GM19395 (cell line): Measurements from ENCODE around the gene TTC24.
"Not testable (repeated sequence)": the region's sequence is repeated elsewhere in the genome, so short reads cannot be mapped to it uniquely, and the experiment has no call there.

Experiments
- ATAC-seq: cut with Tn5 transposase; IDR thresholded peaks from one replicate; pipeline ENCODE4 v1.9.1; 2021; ENCODE audit warnings: mild to moderate bottlenecking, moderate library complexity; ENCODE audit not compliant: unreplicated experiment

The TTC24 gene

DNA sequence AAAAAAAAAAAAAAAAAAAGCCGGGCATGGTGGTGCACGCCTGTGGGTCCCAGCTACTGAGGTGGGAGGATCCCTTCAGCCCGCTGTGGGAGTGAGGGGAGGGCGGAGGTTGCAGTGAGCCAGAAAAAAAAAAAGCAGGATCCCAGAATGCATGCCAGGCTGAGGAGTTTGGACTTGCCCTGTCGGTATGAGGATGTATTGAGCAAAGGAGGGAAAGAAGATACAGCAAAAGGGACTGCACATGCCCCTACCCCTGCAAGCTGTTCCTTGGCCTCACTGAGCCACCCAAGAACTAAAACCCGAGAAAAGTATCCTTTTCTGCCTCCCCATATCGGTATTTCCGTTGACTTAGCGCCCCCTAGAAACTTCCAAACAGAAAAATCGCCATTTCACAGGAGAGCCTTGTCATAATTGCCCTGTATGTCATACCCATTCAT is 23.1 kb downstream of the TTC24 start:
- ATAC-seq, result no peak

DNA sequence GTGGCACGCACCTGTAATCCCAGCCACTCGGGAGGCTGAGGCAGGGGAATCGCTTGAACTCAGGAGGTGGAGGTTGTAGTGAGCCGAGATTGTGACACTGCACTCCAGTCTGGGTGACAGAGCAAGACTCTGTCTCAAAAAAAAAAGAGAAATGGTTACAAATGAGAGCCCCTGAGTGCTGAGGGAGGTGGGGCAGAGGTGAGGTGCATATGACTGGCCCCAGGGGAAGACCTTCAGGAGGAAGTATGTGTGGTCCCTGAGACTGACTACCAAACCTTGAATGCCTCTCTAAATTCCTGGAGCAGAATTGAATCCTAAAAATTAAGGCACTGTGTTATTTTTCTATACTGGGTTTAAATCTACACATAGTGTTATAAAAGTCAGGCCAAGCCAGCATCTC is 27.8 kb downstream of the TTC24 start:
- ATAC-seq, result not testable (repeated sequence)

DNA sequence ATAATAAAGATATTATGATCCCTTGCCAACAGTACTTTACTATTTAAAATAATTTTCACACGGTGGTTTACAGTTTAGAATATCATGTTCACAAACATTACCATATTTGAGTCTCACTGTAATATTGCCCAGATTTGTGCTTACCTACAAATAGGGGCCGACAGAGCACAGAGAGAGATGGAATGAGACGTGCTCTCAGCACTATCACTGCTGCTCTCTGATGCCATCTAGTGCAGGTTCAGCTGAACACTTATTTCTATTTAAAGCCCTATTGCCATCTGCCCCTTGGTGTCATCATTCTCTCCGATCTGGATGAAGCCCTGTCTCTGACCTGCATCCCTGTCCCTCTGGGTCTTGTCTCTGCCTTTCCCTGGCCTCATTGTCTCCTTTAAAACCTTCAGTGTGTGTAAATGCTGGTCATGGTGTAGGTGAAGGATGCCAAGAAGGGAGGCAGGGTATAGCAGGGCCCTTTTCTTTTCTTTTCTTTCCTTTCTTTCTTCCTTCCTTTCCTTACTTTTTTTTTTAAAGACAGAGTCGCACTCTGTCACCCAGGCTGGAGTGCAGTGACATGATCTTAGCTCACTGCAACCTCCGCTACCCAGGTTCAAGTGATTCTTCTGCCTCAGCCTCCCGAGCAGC is 28.6 kb downstream of the TTC24 start:
- no peak for ATAC-seq

DNA sequence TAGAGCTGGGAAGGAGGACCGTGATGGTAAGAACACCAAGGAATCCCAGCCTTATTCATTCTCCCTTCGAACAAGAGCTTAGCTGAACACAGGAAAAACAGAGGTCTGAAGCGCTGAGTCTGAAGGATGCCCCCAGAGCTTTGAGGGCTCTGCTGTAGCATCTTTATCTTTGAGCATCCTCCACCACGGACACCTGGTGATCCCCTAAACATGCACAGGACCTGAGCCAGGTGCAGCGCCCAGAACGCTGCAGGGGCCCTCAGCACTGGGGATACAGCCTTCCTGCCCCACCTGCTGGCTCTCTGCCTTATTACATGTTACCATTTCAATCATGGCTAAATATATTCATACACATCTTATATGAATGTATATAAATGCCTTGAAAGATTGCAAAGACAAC is 29.5 kb downstream of the TTC24 start:
- no peak for ATAC-seq

DNA sequence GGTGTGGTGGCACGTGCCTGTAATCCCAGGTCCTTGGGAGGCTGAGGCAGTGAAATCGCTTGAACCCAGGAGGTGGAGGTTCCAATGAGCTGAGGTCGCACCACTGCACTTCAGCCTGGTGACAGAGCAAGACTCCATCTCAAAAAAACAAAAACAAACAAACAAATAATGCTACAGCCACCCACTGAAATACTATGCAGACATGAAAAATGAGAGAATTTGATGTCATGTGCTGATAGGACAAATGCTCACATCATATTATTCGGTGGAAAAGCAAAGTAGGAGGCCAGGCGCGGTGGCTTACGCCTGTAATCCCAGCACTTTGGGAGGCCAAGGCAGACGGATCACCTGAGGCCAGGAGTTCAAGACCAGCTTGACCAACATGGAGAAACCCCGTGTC is 30.5 kb downstream of the TTC24 start:
- ATAC-seq, result not testable (repeated sequence)

DNA sequence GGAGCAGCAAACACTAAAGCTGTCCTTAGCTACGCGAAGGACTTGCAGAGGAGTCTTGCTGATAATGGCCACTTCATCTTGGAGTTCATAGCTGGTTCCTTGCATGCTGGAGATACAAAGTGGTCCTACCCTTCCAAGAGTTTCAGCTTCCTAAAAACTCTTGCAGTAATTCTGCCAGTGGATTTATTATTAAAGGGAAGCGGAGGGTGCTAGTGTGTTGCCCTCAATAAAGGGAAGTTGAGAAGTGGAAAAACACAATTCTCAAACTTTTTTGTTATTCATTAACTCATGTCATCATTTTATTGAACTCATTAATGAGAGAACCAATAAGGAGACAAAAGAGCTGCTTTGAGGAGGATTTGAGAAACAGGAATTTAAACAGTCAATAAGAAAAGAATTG is 33.1 kb downstream of the TTC24 start:
- ATAC-seq, result no peak

DNA sequence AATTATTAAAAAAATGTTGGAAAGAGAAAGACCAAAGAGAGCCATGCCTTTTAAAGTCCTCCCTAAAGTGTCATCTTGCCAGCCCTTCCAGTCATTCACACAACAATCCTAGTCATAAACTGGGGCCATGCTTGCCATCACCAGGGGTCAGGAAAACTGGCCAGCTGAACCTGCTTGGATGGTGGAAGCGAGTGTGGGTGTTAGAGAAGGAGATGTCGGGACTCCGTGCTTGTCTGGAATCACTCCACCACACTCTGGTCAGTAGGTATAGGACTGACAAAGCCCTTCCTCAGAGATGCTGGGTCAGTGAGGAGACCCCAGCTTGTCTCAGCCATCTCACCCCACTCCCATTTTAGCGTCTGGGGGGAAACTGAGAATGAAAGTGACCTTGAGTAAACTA is 36.4 kb downstream of the TTC24 start:
- no peak for ATAC-seq

DNA sequence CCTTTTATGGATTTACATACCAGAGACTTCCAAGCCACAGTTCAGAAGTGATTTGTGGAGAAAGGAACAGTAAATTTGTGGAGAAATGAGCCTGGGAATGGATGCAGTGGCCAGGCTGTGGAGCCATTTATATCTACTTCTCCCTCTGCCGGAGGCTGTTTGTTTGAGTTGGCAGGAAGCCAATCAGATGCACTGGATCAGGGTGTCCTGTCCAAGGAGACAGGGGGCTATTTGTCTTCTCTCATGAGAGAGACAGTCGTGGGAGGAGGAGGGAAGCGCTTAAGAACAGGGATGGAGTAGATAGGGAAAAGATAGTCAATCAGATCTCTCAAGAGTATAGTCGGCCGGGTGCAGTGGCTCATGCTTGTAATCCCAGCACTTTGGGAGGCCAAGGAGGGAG is 36.9 kb downstream of the TTC24 start:
- no peak for ATAC-seq

DNA sequence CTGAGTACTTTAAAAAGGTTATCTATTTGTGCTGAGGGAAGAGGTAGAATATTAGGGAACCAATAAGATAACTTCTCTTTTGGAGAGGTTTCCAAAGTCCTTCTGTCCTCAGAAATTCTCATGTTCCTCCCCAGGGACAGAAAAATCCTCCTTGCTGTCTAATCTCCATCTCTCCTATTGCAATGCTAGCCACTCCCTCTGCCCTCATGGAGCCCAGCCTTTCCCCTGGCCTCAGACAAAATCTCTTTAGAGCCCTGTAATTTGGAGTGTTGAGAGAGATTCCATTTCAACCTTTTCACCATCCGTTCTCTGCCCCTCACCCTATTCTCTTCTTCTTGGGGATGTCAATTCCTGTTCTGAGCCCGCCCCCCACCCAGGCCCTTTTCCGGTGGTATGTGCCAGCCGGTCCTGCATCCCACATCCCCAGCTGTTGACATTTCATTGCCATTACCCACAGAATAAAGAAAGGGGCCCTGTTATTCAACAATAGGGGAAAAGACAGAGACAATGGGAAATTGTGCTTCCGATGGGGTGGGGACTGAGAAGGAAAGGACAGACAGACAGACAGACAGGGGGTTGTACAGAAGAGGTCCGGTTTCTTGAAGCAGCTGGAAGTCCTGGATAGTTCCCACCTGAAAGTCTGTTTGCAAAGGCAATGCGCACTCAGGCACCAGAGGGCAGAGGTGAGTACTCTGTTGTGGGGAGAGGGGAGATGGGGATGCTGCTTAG is 39.5 kb downstream of the TTC24 start, which contains the start of gene HAPLN2:
Gene HAPLN2 (plus strand): TSS at position 563 of the 729 bp plus-strand sequence. CDS start 4,076 bp downstream, outside the sequence.
- ATAC-seq, result no peak

DNA sequence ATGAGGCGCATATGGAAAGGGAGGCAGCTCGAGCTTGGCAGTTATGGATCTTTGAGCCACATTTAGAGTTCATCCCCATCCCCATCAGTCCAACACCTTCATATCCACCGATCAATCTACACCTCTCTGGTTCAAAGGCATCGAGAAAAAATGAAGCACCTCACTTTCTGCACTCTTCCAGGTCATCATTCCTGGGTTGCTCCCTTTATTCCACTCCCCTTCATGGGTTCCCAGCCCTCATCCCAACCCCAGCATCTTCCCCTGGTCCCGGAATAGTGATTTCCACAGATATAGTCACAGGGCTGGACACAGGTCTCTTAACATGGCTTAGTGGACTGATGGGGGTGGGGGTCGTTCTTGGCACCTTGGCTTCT is 40.0 kb downstream of the TTC24 start:
- ATAC-seq, result no peak

DNA sequence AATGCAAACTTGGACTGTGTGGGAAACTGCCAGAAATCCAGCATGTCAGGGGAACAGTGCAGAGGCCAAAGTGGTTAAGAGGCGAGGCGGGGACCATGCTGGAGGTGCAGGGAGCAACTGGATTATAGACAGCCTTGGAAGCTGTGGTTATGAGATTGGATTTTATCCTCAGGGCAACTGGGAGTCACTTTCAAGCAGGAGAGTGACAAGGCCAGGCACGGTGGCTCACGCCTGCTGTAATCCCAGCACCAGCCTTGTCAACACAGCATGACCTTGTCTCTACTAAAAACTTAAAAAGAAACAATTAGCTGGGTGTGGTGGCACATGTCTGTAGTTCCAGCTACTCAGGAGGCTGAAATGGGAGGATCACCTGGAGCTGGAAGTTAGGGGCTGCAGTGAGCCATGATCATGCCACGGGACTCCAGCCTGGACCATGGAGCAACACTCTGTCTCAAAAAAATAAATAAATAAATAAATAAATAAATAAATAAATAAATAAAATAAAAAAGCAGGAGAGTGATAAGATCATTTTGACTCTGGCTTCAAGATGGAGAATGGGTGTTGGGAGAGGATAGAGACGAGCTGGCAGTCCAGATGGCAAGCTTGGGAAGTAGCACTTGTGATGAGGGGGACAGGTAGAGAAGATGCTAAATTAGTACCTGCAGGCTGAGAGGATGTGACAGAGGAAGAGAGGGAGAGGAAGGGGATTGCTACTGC is 43.2 kb downstream of the TTC24 start:
- ATAC-seq, result no peak

DNA sequence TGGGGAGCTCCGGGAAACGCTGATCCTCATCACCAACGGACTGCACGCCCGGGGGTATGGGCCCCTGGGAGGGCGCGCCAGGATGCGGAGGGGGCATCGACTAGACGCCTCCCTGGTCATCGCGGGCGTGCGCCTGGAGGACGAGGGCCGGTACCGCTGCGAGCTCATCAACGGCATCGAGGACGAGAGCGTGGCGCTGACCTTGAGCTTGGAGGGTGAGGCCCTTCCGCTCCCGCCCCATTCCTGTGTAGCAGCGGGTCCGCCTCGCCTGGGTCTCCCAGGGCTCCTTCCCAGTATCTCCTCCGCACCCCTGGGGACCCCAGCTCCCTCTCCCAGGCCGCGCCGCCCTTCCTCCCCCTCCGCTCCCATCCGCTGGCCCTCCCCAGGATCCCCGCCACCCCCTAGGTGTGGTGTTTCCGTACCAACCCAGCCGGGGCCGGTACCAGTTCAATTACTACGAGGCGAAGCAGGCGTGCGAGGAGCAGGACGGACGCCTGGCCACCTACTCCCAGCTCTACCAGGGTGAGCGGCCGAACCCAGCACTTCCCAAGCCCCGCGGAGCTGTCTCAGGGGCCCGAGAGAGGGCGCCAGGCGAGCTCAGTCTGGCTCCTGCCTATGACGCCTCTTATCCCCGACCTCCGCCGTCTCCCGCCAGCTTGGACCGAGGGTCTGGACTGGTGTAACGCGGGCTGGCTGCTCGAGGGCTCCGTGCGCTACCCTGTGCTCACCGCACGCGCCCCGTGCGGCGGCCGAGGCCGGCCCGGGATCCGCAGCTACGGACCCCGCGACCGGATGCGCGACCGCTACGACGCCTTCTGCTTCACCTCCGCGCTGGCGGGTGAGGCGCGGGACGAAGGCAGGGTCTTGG is 44.7 kb downstream of the TTC24 start:
- ATAC-seq, result no peak

DNA sequence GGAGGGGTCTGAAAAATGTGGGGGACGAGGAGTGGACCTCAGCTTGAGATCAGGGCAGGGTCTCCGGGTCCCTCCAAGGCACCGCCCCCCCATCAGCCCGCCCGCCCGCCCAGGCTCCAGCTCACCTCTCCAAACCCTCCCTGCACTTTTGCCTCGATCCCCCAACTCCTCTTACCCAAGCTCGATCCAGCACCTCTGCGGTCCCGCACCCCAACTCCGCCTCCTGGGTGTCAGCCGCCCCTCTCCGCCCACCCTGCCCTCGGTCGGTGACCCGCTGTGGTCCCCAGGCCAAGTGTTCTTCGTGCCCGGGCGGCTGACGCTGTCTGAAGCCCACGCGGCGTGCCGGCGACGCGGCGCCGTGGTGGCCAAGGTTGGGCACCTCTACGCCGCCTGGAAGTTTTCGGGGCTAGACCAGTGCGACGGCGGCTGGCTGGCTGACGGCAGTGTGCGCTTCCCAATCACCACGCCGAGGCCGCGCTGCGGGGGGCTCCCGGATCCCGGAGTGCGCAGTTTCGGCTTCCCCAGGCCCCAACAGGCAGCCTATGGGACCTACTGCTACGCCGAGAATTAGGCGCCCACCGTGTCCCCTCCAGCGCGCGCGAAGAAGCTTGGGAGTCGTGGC is 45.4 kb downstream of the TTC24 start:
- no peak for ATAC-seq

DNA sequence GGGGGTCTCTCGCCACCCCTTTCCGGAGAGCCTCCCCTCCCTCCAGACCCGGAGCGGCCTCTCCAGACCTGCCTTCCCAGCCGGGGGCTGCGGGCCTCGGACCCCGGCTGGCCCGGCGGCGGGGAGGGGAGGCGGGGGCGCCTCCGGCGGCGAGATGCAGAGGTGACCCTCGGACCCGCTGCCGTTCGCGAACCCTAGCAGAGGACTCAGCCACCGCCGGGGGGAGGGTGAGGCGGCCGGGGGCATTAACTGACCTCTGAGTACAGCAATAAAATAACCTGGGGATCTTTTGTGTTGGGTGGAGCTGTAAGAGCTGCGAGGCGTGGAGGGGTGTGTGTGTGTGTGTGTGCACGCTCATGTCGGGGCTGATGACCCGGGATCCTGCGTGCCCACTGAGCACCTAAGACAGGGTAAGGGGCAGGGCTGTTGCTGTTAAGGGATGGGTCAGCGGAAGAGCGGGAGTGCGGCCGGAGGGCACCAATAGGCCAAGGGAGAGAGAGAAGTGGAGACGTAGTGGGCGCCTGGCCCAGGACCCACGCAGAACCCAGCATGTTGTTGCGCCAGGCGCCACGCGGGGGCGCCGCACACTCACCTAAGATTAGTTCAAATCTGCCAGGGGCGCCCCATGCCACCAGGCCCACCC is 46.0 kb downstream of the TTC24 start:
- ATAC-seq, result no peak

DNA sequence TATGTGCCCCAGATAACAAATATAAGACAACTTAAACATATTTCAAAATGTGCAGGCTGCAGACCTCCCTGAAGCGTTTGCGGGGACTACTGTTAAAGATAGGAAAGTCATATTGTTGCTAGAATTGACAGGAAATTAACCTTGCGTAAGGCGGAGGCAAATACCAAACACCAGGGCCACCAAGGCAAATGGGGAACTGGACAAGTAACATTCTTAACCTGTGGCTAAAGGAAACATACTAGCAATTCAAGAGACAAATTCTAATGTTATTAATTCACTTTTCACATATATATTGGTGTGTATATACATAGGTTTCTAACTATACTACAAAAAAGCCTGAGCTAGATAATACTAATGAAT is 46.5 kb downstream of the TTC24 start:
- ATAC-seq, result no peak

DNA sequence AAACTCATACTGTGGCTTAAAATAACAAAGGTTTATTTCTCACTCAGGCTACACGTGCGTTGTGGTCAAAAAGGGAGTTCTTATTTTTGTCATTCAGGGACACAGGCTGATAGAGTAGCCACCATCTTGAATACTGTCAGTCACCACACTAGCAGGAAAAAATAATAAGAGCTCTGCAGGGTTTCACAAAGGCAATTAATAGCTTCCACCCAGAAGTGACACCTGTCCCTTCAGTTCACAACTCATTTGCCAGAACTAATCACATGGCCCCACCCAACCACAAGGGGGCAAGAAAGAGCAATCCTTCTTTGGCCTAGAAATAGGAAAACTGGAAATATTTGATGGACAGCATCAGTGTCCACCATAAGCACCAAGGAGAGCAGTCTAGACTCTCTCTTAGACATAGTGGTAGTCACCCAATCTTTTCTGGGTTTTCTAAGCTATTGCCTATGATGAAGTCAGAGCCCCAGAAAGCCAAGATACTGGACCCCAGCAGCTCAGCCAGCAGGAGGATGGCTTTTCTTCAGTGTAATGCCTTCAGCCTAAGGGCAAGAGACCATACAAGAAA is 47.9 kb downstream of the TTC24 start:
- ATAC-seq, result no peak

DNA sequence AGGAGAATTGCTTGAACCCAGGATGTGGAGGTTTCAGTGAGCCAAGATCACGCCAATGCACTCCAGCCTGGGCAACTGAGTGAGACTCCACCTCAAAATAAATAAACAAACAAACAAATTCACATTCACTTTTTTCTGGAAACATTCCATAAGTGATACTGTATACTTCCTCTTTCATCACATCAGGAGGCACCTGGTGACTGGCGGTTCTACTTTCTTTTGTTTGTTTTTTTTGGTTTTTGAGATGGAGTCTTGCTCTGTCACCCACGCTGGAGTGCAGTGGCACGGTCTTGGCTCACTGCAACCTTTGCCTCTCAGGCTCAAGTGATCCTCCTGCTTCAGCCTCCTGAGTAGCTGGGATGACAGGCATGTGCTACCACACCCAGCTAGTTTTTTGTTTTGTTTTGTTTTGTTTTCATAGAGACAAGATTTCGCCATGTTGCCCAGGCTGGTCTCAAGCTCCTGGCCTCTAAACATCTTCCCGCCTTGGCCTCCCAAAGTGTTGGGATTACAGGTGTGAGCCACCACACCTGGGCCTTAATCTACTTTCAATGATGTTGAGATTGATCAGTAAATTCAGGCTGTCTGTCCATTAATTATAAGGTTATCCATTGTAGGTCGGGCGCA is 50.4 kb downstream of the TTC24 start:
- no peak for ATAC-seq

DNA sequence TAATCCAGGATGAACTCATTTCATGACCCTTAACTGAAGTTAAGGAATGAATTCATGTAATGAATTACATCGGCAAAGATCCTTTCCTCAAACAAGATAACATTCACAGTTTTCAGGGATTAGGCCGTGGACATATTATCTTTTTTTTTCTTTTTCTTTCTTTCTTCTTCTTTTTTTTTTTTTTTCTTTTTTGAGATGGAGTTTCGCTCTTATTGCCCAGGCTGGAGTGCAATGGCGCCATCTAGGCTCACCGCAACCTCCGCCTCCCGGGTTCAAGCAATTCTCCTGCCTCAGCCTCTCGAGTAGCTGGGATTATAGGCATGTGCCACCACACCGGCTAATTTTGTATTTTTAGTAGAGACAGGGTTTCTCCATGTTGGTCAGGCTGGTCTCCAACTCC is 51.6 kb downstream of the TTC24 start:
- ATAC-seq, result not testable (repeated sequence)

DNA sequence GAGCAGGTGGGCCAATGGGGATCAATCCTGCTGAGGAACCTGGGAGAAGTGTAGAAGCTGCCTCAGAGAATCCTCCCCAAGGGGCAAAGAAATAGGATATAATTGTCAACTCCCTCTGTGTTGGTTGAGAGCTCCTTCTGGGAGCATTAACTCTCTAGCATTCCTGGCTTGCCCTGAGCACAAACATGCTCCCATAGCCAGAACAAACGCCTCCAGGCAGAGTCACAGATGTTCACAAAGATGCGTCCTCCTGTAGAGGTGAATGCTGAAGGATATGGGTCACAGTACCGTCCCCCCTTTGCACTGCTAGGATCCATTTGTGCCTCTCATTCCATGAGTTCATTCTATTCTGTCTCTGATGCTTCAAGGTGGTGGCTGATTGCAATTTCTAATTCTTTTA is 52.8 kb downstream of the TTC24 start:
- ATAC-seq, result no peak
